Psoas muscle (tissue), 8 donors: ENCODE data around the gene RAPSN. TPM values are rescaled to one million over a fixed set of nuclear protein-coding genes. Genes with fewer than 3 reads are reported as not detected.
A peak's percentile ranks its signal among the peaks of the same experiment; 100 is the strongest.

ENCODE experiments used
- ATAC-seq, 4 donors: fragments of 200-7000 bp; cut with Tn5 transposase; one replicate each; pipeline ENCODE4 v1.9.1; 2020; ENCODE audit warnings: moderate library complexity in 3 of 4, mild to moderate bottlenecking in 2 of 4
- DNase-seq, 2 donors: peaks; one replicate each; pipeline ENCODE4 v3.0.0-alpha.2; 2020
- H3K27ac ChIP-seq: fragments of 200-600 bp; one replicate; pipeline ENCODE4 v1.8.0; 2022
- H3K27me3 ChIP-seq, 3 donors: fragments of 200-600 bp in 1 of 3; one replicate each; pipeline versions ENCODE4 v1.6.1 to v1.8.0; 2013 to 2022; ENCODE audit warnings: low read length in 2 of 3, mild to moderate bottlenecking in 2 of 3, moderate library complexity in 1 of 3; ENCODE audit not compliant: insufficient read depth in 3 of 3
- H3K36me3 ChIP-seq, 2 donors: fragments of 200-600 bp in 1 of 2; one replicate each; pipeline versions ENCODE4 v1.6.1 to v1.8.0; 2013 to 2022; ENCODE audit warnings: low read depth in 1 of 2, mild to moderate bottlenecking in 1 of 2, moderate library complexity in 1 of 2; ENCODE audit not compliant: insufficient read depth in 1 of 2
- H3K4me1 ChIP-seq: fragments of 200-600 bp; one replicate; pipeline ENCODE4 v1.8.0; 2022
- H3K4me3 ChIP-seq: fragments of 200-600 bp; one replicate; pipeline ENCODE4 v1.8.0; 2022; ENCODE audit warnings: mild to moderate bottlenecking
- H3K9me3 ChIP-seq: fragments of 200-600 bp; one replicate; pipeline ENCODE4 v1.8.0; 2022
- WGBS, 3 donors: extraction: QIAGEN DNeasy Blood & Tissue Kit; methylation state at CpG; one replicate each; pipeline versions ENCODE4 v1.1.6 to v1.1.7; 2013; 5-methylcytosine and 5-hydroxymethylcytosine counted together
- intact Hi-C, 2 donors: fragments of 100-400 bp; cut with DNase I; formaldehyde crosslinking; loops; one replicate each; pipeline versions ENCODE4 v1.11.0 to v1.14.2; 2022
- polyA plus RNA-seq, 3 donors: library from polyadenylated mRNA; stranded (reverse); fragments of 200-250 nt; gene quantifications; one replicate each; pipeline ENCODE4 v1.2.3, GENCODE V29; 2013
- total RNA-seq, 4 donors: library from RNA; stranded (reverse); fragmentation: NEBNext Ultra II Directional in 2 of 4; extraction: Animal tissue kit (Norgen Biotek cat#: 25700) in 2 of 4; gene quantifications; one replicate each; pipeline versions ENCODE4 v1.2.1 to v1.2.4, GENCODE V29; 2021 to 2023
- TF ChIP-seq, protein P1 (sequence below): fragments of 200-600 bp; IDR thresholded peaks from one replicate; pipeline ENCODE4 v1.8.0; 2022; ENCODE audit warnings: antibody characterized with exemption
- donor health status: healthy with polysubstance abuse.
- donor health status: DM: no; HTN: no; CAD: no; lungs with moderate emphysema.
- donor health status: Bipolar disorder and iron deficiency.
- donor health status: healthy.
- donor health status: DM: yes; HTN: yes; CAD: no.
- donor health status: DM: no; HTN: no; CAD: no.
- donor health status: DM: no; HTN: no; CAD: no.
- donor health status: DM: yes; HTN: yes; CAD: no.

RAPSN gene
- total and polyA plus RNA-seq, 7 donors, result 37.6 to 90.6 (median 58.7) TPM

DNA sequence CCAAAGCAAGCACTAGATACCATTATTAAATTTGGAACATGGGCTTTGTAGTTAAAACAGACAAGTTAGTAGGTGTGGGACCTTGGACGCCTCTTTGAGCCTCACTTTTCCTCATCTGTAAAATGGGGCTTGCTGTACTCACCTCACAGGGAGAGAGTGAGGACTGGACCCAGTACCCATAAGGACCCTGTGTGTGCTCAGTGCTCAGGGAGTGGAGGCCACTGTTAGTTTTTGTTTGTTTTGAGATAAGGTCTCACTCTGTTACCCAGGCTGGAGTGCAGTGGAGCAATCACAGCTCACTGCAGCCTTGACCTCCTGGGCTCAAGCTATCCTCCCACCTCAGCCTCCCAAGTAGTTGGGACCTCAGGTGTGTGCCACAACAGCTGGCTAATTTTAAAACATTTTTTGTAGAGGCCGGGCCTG is 8.9 kb downstream of the RAPSN start:
- DNase-seq (no peak), ATAC-seq (no peak)
- intact Hi-C loops, result no loop called here

DNA sequence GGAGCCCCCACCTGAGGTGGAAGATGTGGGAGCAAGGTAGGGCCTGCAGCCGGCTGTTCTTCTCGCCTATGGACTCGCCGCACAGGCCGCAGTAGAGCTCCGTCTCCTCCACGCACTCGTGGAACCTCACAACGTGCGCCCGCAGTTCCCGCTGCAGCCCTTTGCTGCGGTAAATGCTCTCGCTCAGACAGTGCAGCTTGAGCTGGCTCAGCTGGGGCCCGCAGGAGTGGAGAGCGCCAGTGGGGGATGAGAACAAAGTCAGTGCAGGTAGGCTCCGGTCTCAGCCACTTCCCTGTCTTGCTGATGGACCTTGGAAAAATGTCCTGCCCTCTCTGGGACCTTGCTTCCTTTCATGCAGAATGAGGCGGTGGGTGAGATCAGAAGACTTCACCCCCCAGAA is 10.2 kb downstream of the RAPSN start:
- H3K27ac ChIP-seq, result no peak overlapping the region
- intact Hi-C loops, result no loop called here

More for the DNA sequence above, 8.9 kb downstream of the RAPSN start:
- no peak overlapping the region for H3K4me3 ChIP-seq
- H3K36me3 ChIP-seq, result peaks cover 0 to 14% of the 10 kb centered on the region in 2 donors
- H3K4me1 ChIP-seq, result peaks cover 27% of the 10 kb centered on the region
- H3K27me3 ChIP-seq, result no peaks in the 10 kb centered on the region
- H3K27ac ChIP-seq, result no peak overlapping the region
- 90 to 95% (median 90%) methylated on average over 2 of the region's 2 CpGs for WGBS, 3 donors
- no peaks in the 10 kb centered on the region for H3K9me3 ChIP-seq
- TF ChIP-seq, protein P1, sequence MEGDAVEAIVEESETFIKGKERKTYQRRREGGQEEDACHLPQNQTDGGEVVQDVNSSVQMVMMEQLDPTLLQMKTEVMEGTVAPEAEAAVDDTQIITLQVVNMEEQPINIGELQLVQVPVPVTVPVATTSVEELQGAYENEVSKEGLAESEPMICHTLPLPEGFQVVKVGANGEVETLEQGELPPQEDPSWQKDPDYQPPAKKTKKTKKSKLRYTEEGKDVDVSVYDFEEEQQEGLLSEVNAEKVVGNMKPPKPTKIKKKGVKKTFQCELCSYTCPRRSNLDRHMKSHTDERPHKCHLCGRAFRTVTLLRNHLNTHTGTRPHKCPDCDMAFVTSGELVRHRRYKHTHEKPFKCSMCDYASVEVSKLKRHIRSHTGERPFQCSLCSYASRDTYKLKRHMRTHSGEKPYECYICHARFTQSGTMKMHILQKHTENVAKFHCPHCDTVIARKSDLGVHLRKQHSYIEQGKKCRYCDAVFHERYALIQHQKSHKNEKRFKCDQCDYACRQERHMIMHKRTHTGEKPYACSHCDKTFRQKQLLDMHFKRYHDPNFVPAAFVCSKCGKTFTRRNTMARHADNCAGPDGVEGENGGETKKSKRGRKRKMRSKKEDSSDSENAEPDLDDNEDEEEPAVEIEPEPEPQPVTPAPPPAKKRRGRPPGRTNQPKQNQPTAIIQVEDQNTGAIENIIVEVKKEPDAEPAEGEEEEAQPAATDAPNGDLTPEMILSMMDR, result no peak

DNA sequence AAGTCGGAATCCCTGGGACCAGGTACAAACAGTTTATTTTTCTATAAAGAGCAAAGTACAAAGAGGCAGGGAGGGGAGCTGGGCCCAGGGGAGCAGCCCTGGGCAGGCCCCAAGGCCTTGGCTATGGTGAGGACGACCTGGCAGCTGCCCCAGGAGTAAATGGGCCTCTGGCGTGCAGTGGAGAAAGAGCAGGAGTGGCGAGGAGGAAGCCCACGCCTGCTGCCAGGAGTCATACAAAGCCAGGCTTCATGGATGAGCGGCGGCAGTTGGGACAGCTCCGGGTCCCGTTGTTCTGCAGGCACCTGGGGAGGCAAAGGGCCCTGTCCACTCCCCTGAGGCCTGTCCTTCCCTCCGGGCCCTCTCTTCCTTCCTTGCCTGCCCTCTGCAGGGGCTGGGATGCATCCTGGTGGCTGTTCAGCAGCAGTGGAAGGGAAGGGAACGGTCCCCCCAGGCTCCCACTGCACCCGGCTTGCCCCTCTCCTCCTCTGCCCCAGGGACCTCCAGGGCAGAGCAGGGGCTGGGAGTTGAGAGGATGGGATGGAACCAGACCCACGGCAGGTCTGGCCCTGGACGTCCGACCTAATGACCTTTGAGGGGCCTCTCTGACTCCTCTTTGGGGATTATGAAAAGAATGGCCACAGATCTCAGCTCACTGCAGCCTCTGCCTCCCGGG is 11.1 kb downstream of the RAPSN start:
- no peaks in the 10 kb centered on the region for H3K27me3 ChIP-seq
- no peaks in the 10 kb centered on the region for H3K9me3 ChIP-seq
- TF ChIP-seq, protein P1, result no peak
- 20 to 31% (median 25%) methylated on average over 13 to 16 of the region's 16 CpGs for WGBS, 3 donors
- peaks cover 0 to 10% of the 10 kb centered on the region in 2 donors for H3K36me3 ChIP-seq
- H3K4me1 ChIP-seq, result peaks cover 15% of the 10 kb centered on the region
- H3K4me3 ChIP-seq, result no peak overlapping the region
- peak; percentile 63 to 79 for DNase-seq
- intact Hi-C loops, result no loop called here
- H3K27ac ChIP-seq, result peak overlapping the region; percentile 55
- ATAC-seq, result peak; percentile 47 to 77 (median 60)

More for the DNA sequence above, 10.2 kb downstream of the RAPSN start:
- Histone ChIP-seq H3K9me3 (no peaks in the 10 kb centered on the region), H3K27me3 (no peaks in the 10 kb centered on the region), H3K36me3 (peaks cover 0 to 10% of the 10 kb centered on the region in 2 donors), H3K4me1 (peaks cover 24% of the 10 kb centered on the region), H3K4me3 (no peak overlapping the region)
- DNase-seq (no peak), ATAC-seq (no peak)
- TF ChIP-seq, protein P1, result no peak
- 91 to 92% (median 91%) methylated on average over 18 of the region's 18 CpGs for WGBS, 3 donors

DNA sequence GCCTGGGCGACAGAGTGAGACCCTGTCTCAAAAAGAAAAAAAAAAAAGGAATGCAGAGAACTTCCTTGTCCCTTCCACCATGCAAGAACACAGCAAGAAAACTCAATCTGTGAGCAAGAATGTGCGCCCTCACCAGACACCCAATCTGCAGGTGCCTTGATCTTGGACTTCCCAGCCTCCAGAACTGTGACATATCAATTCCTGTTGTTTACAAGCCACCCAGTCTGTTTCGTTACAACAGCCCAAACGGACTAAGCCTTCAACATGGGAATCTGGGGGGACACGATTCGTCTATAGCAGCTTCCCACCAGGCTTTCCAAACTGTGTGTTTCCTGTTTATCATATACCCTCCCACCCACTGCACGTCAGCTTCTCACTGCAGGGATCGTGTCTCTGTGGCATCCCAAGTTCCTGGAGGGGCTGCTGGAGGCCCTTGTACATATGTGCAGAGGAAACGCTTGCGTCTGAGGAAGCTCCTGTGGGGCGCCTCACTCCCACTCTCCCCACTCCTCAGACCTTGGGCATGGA is 11.7 kb downstream of the RAPSN start:
- ATAC-seq, result peak in 3 of 4 donors; percentile 8 to 15 (median 12)
- peak overlapping the region; percentile 55 for H3K27ac ChIP-seq
- H3K9me3 ChIP-seq, result no peaks in the 10 kb centered on the region
- 59 to 76% (median 61%) methylated on average over 11 of the region's 11 CpGs for WGBS, 3 donors
- H3K4me3 ChIP-seq, result no peak overlapping the region
- intact Hi-C loops, result no loop called here
- peaks cover 0 to 10% of the 10 kb centered on the region in 2 donors for H3K36me3 ChIP-seq
- H3K4me1 ChIP-seq, result peaks cover 13% of the 10 kb centered on the region
- no peak for DNase-seq
- H3K27me3 ChIP-seq, result no peaks in the 10 kb centered on the region
- TF ChIP-seq, protein P1, result no peak
